Measurements from ENCODE around the gene CLEC4M.
"Not testable (repeated sequence)": the region's sequence is repeated elsewhere in the genome, so short reads cannot be mapped to it uniquely, and the experiment has no call there.

Gene CLEC4M

DNA sequence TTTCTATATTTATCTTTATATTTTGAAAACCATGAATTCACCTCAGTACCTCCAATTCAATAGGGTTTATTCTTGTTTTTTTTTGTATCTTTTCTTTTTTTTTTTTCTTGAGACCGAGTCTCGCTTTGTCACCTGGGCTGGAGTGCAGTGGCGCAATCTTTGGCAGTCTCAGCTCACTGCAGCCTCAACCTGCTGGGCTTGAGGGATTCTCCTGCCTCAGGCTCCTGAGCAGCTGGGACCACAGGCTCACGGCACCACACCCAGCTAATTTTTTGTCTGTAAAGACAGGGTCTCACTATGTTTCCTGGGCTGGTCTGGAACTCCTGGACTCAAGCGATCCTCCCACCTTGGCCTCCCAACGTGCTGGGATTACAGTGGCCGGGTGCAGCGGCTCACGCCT lies 43.8 kb downstream of the CLEC4M start:
- no peak for DNase-seq

DNA sequence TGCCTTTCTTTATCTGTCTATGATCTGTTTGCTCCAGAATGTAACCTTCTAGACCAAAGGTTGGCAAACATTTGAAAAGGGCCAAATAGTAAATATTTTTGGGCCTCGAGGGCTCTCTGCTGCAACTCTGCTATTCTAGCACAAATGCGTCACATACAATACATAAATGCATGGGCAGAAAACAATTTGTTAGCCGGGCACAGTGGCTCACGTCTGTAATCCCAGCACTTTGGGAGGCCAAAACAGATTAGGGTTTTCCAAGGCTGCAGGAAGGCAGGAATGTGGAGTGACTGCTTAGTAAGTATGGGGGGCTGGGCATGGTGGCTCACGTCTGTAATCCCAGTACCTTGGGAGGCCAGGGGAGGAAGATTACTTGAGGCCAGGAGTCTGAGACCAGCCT lies 45.1 kb downstream of the CLEC4M start:
- DNase-seq: no peak

DNA sequence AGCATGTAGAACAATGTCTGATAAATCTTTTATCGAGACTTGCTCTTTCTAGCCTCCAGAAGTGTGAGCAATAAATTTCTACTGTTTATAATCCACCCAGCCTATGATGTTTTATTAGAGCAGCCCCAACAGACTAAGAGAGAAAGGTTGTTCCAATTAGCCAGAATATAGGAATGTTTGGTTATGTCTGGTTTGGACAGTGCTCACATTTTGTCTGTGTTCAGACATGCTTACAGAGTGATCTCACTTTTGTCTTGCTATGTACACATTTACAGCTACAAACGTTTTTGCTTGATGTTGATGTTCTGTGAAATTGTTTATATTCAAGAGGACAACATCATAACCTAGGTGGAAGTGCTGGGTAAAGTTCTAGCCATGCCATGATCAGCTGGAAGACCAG lies 48.9 kb downstream of the CLEC4M start:
- DNase-seq: no peak

DNA sequence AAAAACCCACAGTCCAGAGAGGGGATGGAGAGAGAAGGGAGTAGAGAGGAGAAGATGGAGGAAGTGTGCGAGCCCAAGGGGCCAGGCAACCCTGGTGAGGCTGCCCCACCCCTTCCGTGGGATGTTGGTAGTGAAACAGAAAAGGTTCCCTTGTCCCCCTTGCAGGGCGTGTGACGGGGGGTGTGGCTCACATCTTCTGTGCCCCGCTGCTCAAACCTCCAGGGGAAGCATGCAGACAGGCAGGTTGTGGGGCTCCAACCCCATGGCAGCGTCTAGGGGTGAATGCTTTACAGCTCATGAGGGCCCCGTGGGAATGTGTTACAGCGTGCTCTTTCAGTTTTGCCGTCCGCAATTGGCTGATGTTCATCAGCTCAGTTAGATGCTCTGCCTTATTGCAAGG lies 52.3 kb downstream of the CLEC4M start:
- DNase-seq: no peak

DNA sequence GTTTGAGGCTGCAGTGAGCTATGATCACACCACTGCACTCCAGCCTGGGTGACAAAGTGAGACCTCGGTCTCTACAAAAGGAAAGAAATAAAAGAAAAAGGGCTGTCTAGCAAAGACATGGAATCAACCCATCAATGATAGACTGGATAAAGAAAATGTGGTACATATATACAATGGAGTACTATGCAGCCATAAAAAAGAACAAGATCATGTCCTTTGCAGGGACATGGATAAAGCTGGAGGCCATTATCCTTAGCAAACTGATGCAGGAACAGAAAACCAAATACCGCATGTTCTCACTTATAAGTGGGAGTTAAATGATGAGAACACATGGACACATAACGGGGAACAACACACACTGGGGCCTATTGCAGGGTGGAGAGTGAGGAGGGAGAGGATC lies 53.0 kb downstream of the CLEC4M start:
- not testable (repeated sequence) for DNase-seq

DNA sequence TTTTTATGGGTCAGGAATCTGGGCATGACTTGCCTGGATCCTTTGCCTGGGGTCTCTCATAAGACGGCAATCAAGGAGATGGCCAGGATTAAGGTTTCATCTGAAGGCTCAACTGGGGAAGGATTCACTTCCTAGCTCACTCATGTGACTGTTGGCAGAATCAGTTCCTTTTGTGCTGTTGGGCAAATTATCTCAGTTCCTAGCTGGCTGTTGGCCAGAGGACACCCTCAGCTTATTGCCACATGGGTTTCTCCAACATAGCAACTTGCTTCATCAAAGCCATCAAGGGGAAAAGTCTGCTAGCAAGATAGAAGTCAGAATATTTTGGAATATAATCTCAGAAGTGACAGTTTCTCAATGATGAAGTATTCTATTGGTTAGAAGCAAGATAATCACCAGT lies 54.8 kb downstream of the CLEC4M start:
- DNase-seq: no peak

DNA sequence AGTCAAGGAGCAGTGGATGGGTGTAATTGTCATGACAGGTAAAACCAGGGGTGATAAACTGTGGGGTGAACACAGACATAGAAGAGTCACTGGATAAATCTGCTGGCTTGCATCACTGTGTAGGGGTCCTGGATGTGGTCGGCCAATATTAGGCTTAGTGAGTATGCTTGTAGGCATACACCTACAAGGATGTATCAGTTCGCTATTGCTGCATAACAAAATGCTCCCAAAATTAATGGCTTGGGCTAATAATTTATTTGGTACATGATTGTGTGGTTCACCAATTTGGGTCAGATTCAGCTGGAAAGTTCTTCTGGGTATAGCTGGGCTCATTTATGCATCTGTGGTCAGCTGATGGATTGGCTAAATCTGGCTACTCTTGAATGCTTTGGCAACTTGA lies 55.8 kb downstream of the CLEC4M start:
- DNase-seq: no peak

All from hypothalamus (tissue), 51 donors.